OCI-LY1 (cell line): ENCODE measurements around the gene SORD.
A peak's percentile ranks its signal among the peaks of the same experiment; 100 is the strongest.

ENCODE experiments used
- CTCF ChIP-seq: fragments of 200-600 bp; sonication (generic), shearing (Covaris generic); IDR thresholded peaks from 2 replicates; pipeline ENCODE4 v1.5.1; 2017; ENCODE audit warnings: mild to moderate bottlenecking, antibody characterized with exemption, low read length, moderate library complexity, mixed read lengths
- EZH2 ChIP-seq: fragments of 200-600 bp; sonication (generic), shearing (Covaris generic); IDR thresholded peaks from 2 replicates; pipeline ENCODE4 v1.8.0; 2017; ENCODE audit warnings: borderline replicate concordance, mixed run types, mild to moderate bottlenecking, antibody characterized with exemption, low read length, moderate library complexity, mixed read lengths

- TF ChIP-seq CTCF, result peak; percentile 88
- TF ChIP-seq EZH2, result no peak
Observed at GRCh38 chr15:45126535-45127158, 103.7 kb downstream of the SORD start.
